Endothelial cell (in vitro differentiated cells): ENCODE data around the gene CIPC. TPM values are rescaled to one million over a fixed set of nuclear protein-coding genes. Genes with fewer than 3 reads are reported as not detected.

Source experiments
- DNase-seq: peaks from one replicate; pipeline ENCODE4 v3.0.0; 2021; ENCODE audit warnings: low spot score
- H3K27ac Mint-ChIP-seq: one replicate; pipeline ENCODE4 v1.8.0; 2021; ENCODE audit warnings: mixed read lengths, inconsistent platforms; ENCODE audit not compliant: unreplicated experiment
- H3K27me3 Mint-ChIP-seq: one replicate; pipeline ENCODE4 v1.8.0; 2021; ENCODE audit warnings: mild to moderate bottlenecking, moderate library complexity, mixed read lengths, inconsistent platforms; ENCODE audit not compliant: unreplicated experiment
- H3K36me3 Mint-ChIP-seq: one replicate; pipeline ENCODE4 v1.8.0; 2021; ENCODE audit warnings: mild to moderate bottlenecking, low read depth, mixed read lengths, inconsistent platforms; ENCODE audit not compliant: unreplicated experiment
- H3K4me1 Mint-ChIP-seq: one replicate; pipeline ENCODE4 v1.8.0; 2021; ENCODE audit warnings: mild to moderate bottlenecking, mixed read lengths, inconsistent platforms; ENCODE audit not compliant: unreplicated experiment
- H3K4me3 Mint-ChIP-seq: one replicate; pipeline ENCODE4 v1.8.0; 2021; ENCODE audit warnings: mild to moderate bottlenecking, mixed read lengths, inconsistent platforms; ENCODE audit not compliant: unreplicated experiment
- H3K9me3 Mint-ChIP-seq: one replicate; pipeline ENCODE4 v1.8.0; 2021; ENCODE audit warnings: mixed read lengths, inconsistent platforms; ENCODE audit not compliant: unreplicated experiment
- CTCF ChIP-seq: fragments of 200-600 bp; sonication (generic); IDR thresholded peaks from one replicate; pipeline ENCODE4 v1.5.0; 2021; ENCODE audit warnings: antibody characterized with exemption; ENCODE audit not compliant: unreplicated experiment
- total RNA-seq: library from RNA; stranded (reverse); fragmentation: NEBNext Ultra II Directional; extraction: Animal tissue kit (Norgen Biotek cat#: 25700); gene quantifications from one replicate; pipeline ENCODE4 v1.2.1, GENCODE V29; 2021; ENCODE audit not compliant: unreplicated experiment

CIPC gene
- total RNA-seq, 1 donor from 2014 or later = 42.4 TPM

- H3K4me1 Mint-ChIP-seq = peaks cover 46% of the 10 kb centered on the region
- peak overlapping the region; percentile 85 for H3K4me3 Mint-ChIP-seq
- no peaks in the 10 kb centered on the region for H3K9me3 Mint-ChIP-seq
- peaks cover 8% of the 10 kb centered on the region for H3K36me3 Mint-ChIP-seq
- no peak for TF ChIP-seq CTCF
- H3K27ac Mint-ChIP-seq = peak overlapping the region; percentile 14
- H3K27me3 Mint-ChIP-seq = peaks cover 16% of the 10 kb centered on the region
- no peak for DNase-seq
Observed at GRCh38 chr14:77123381-77124325, 25.6 kb downstream of the CIPC start.

GRCh38 chr14:77124345-77125280, 26.6 kb downstream of the CIPC start:
- H3K4me1 Mint-ChIP-seq = peaks cover 46% of the 10 kb centered on the region
- peaks cover 16% of the 10 kb centered on the region for H3K27me3 Mint-ChIP-seq
- peak; percentile 76 for DNase-seq
- peak overlapping the region; percentile 85 for H3K4me3 Mint-ChIP-seq
- H3K9me3 Mint-ChIP-seq = no peaks in the 10 kb centered on the region
- H3K36me3 Mint-ChIP-seq = peaks cover 8% of the 10 kb centered on the region
- no peak overlapping the region for H3K27ac Mint-ChIP-seq
- peak; percentile 78 for TF ChIP-seq CTCF

GRCh38 chr14:77125281-77125801, 27.3 kb downstream of the CIPC start:
- Mint-ChIP-seq H3K36me3 (peaks cover 5% of the 10 kb centered on the region), H3K27me3 (peaks cover 16% of the 10 kb centered on the region), H3K4me3 (peak overlapping the region; percentile 77), H3K9me3 (no peaks in the 10 kb centered on the region), H3K4me1 (peaks cover 42% of the 10 kb centered on the region), H3K27ac (peak overlapping the region; percentile 72)
- peak; percentile 4 for TF ChIP-seq CTCF
- DNase-seq = no peak

GRCh38 chr14:77125823-77126325, 27.8 kb downstream of the CIPC start:
- Mint-ChIP-seq H3K36me3 (peaks cover 5% of the 10 kb centered on the region), H3K4me3 (no peak overlapping the region), H3K4me1 (peaks cover 37% of the 10 kb centered on the region), H3K27me3 (peaks cover 17% of the 10 kb centered on the region), H3K27ac (no peak overlapping the region), H3K9me3 (no peaks in the 10 kb centered on the region)
- DNase-seq = no peak
- no peak for TF ChIP-seq CTCF
